GM21619 (cell line): ENCODE results near the gene NFKBIE.
"Not testable (repeated sequence)": the region's sequence is repeated elsewhere in the genome, so short reads cannot be mapped to it uniquely, and the experiment has no call there.

Experiments used
- ATAC-seq: cut with Tn5 transposase; IDR thresholded peaks from one replicate; pipeline ENCODE4 v1.9.1; 2021; ENCODE audit not compliant: unreplicated experiment

The NFKBIE gene

GRCh38 chr6:44265007-44265721 lies at the start of gene NFKBIE:
TSS of gene NFKBIE (minus strand) at chr6:44265551. CDS start at chr6:44265346, 205 bp downstream.
- ATAC-seq = peak; percentile 31

- ATAC-seq = not testable (repeated sequence)
Measured at GRCh38 chr6:44314657-44315056, 49.3 kb upstream of the NFKBIE start.

GRCh38 chr6:44312901-44313788 lies 47.8 kb upstream of the NFKBIE start, which contains the start of gene AARS2:
TSS of gene AARS2 (minus strand) at chr6:44313347. CDS start at chr6:44313323, 24 bp downstream.
- peak; percentile 95 for ATAC-seq

- no peak for ATAC-seq
Measured at GRCh38 chr6:44311767-44312166, 46.4 kb upstream of the NFKBIE start.

- ATAC-seq = no peak
Measured at GRCh38 chr6:44311304-44311703, 46.0 kb upstream of the NFKBIE start.

GRCh38 chr6:44310241-44310640 lies 44.9 kb upstream of the NFKBIE start:
- ATAC-seq = no peak

GRCh38 chr6:44309631-44310030 lies 44.3 kb upstream of the NFKBIE start:
- ATAC-seq = no peak

GRCh38 chr6:44309092-44309491 lies 43.7 kb upstream of the NFKBIE start:
- ATAC-seq = no peak

GRCh38 chr6:44307217-44307616 lies 41.9 kb upstream of the NFKBIE start:
- ATAC-seq = no peak

- no peak for ATAC-seq
Measured at GRCh38 chr6:44306710-44307109, 41.4 kb upstream of the NFKBIE start.

- no peak for ATAC-seq
Measured at GRCh38 chr6:44305200-44305725, 39.9 kb upstream of the NFKBIE start.

GRCh38 chr6:44304282-44305199 lies 39.2 kb upstream of the NFKBIE start:
- no peak for ATAC-seq

- ATAC-seq = no peak
Measured at GRCh38 chr6:44303842-44304241, 38.5 kb upstream of the NFKBIE start.

GRCh38 chr6:44302856-44303255 lies 37.5 kb upstream of the NFKBIE start:
- no peak for ATAC-seq

GRCh38 chr6:44301782-44302564 lies 36.6 kb upstream of the NFKBIE start:
- no peak for ATAC-seq

- ATAC-seq = no peak
Measured at GRCh38 chr6:44301106-44301505, 35.8 kb upstream of the NFKBIE start.

GRCh38 chr6:44300292-44300823 lies 35.0 kb upstream of the NFKBIE start:
- ATAC-seq = no peak

GRCh38 chr6:44298864-44299263 lies 33.5 kb upstream of the NFKBIE start:
- ATAC-seq = no peak

GRCh38 chr6:44298055-44298803 lies 32.9 kb upstream of the NFKBIE start:
- no peak for ATAC-seq
